Hematopoietic multipotent progenitor cell treated with erythropoietin and hydrocortisone succinate and interleukin-3 and kit ligand, for 6 days (in vitro differentiated cells): ENCODE measurements around the gene CMIP.

ENCODE experiments used
- DNase-seq: peaks from one replicate; pipeline ENCODE4 v3.0.0-alpha.2; 2015

The CMIP gene

GRCh38 chr16:81482329-81483063, 37.9 kb downstream of the CMIP start:
- no peak for DNase-seq

- no peak for DNase-seq
These were observed 38.7 kb downstream of the CMIP start for GRCh38 chr16:81483064-81483969.

- DNase-seq: no peak
These were observed 39.5 kb downstream of the CMIP start for GRCh38 chr16:81483970-81484595.

- no peak for DNase-seq
These were observed 40.5 kb downstream of the CMIP start for GRCh38 chr16:81484908-81485624.

- no peak for DNase-seq
These were observed 41.4 kb downstream of the CMIP start for GRCh38 chr16:81485824-81486539.

GRCh38 chr16:81486540-81487061, 42.0 kb downstream of the CMIP start:
- DNase-seq: no peak

GRCh38 chr16:81487301-81487720, 42.7 kb downstream of the CMIP start:
- DNase-seq: peak; percentile 40

- no peak for DNase-seq
These were observed 44.2 kb downstream of the CMIP start for GRCh38 chr16:81488687-81489411.

- DNase-seq: no peak
These were observed 45.1 kb downstream of the CMIP start for GRCh38 chr16:81489547-81490267.

- DNase-seq: no peak
These were observed 47.1 kb downstream of the CMIP start for GRCh38 chr16:81491541-81492188.

GRCh38 chr16:81492311-81492761, 47.7 kb downstream of the CMIP start:
- DNase-seq: no peak

GRCh38 chr16:81492965-81493754, 48.6 kb downstream of the CMIP start:
- DNase-seq: no peak

- DNase-seq: peak; percentile 44
These were observed 49.3 kb downstream of the CMIP start for GRCh38 chr16:81493755-81494433.

- no peak for DNase-seq
These were observed 49.8 kb downstream of the CMIP start for GRCh38 chr16:81494434-81494806.

- DNase-seq: no peak
These were observed 50.3 kb downstream of the CMIP start for GRCh38 chr16:81494888-81495287.

GRCh38 chr16:81495321-81496234, 51.0 kb downstream of the CMIP start:
- peak; percentile 96 for DNase-seq

GRCh38 chr16:81496321-81496720, 51.7 kb downstream of the CMIP start:
- DNase-seq: no peak
